ENCODE measurements around the gene ING3. TPM values are rescaled to one million over a fixed set of nuclear protein-coding genes. Genes with fewer than 3 reads are reported as not detected.

Gene ING3
- total and polyA plus RNA-seq, 2 donors (not counting 3 experiments of a cell fraction or from before 2014, with no cell fraction given): 8.7 to 19.6 TPM

DNA sequence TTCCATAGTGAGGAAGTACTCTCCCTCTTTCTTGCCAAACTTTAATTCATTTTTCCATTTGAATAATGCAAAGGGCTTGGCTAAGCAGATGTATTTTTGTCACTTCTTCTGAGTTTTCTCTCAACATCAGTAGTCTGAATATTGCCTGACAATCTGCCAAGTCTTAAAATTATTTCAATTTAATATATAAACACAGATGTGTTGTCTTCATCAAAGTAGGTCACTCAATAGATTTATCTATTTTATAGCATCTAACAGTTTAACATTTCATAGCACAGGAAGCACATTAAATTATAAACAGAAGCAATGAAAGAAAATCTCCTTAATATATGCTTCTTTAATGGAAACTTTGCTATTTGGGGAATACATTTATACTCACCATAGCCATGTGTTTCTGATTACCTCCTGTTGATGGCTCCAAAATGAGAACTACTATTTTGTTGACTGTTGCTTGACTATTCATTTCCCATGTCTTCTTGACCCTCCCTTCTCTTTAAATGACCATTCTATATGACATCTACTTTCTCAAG lies 42.5 kb downstream of the ING3 start:
- Histone ChIP-seq H3K9me3 (replicated peaks; ENCODE audit: control insufficient read depth, insufficient read depth, low read length) (no peaks in the 10 kb centered on the region), H3K9me1 (replicated peaks; ENCODE audit: control insufficient read depth, extremely low read depth, insufficient read depth, low read length) (no peaks in the 10 kb centered on the region), H4K20me1 (replicated peaks; ENCODE audit: control insufficient read depth, extremely low read depth, insufficient read depth, low read length) (no peaks in the 10 kb centered on the region), H3K79me2 (ENCODE audit: control insufficient read depth, insufficient read depth, low read length) (no peaks in the 10 kb centered on the region), H3K4me3 (replicated peaks in 1 of 3; ENCODE audit: insufficient read depth in 1 of 3, low read depth in 1 of 3, low read length in 3 of 3) (no peak overlapping the region), H3K27me3 (ENCODE audit: control insufficient read depth in 2 of 2, insufficient read depth in 2 of 2, low read length in 2 of 2) (peaks cover 2 to 9% of the 10 kb centered on the region in 2 experiments), H3K36me3 (ENCODE audit: control insufficient read depth in 2 of 2, extremely low read depth in 1 of 2, insufficient read depth in 2 of 2, low read length in 2 of 2) (no peaks in the 10 kb centered on the region), H3K4me1 (ENCODE audit: control insufficient read depth, extremely low read depth, insufficient read depth, low read length) (peaks cover 13% of the 10 kb centered on the region), H2AFZ (ENCODE audit: low read depth, low read length) (no peak overlapping the region), H3K4me2 (ENCODE audit: insufficient read depth, low read length) (no peak overlapping the region), H3K9ac (replicated peaks; ENCODE audit: extremely low read depth, insufficient read depth, low read length) (no peak overlapping the region), H3K27ac (ENCODE audit: insufficient read depth, low read depth, low read length) (no peak overlapping the region)
- ChIA-PET POLR2A (no interaction called here), CTCF (no interaction called here)
- intact Hi-C loops (cut with micrococcal nuclease) (no loop called here), dilution Hi-C loops (cut with MboI; ENCODE audit: extremely low pct_ligation_motif_present, low sequenced_read_pairs) (loop anchor here (25.0 kb wide), 1 partner anchor 94 kb away; no protein-coding TSS in a partner anchor)
- no TSS peak for BruUV-seq (replicated peaks)
- TF ChIP-seq POLR2AphosphoS5 (IDR thresholded peaks at IDR 0.05; ENCODE audit: insufficient read depth, low read depth, low read length): no peak
- TF ChIP-seq JUN (IDR thresholded peaks at IDR 0.05; ENCODE audit: borderline replicate concordance, insufficient read depth, insufficient read length, low read depth): no peak
- TF ChIP-seq GATA2 (IDR thresholded peaks at IDR 0.05; ENCODE audit: insufficient read depth, insufficient read length, low read depth, low read length): no peak
- no peak for TF ChIP-seq POLR2A (IDR thresholded peaks at IDR 0.05; ENCODE audit: low read depth, low read length)
- TF ChIP-seq EZH2 (IDR thresholded peaks at IDR 0.05; ENCODE audit: borderline replicate concordance, low read depth, low read length, severe bottlenecking): no peak
- no peak for TF ChIP-seq MYC (IDR thresholded peaks at IDR 0.05; ENCODE audit: low read depth, low read length)
- TF ChIP-seq, protein P1, sequence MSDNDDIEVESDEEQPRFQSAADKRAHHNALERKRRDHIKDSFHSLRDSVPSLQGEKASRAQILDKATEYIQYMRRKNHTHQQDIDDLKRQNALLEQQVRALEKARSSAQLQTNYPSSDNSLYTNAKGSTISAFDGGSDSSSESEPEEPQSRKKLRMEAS (IDR thresholded peaks at IDR 0.05; ENCODE audit: insufficient read depth, insufficient read length): no peak
- TF ChIP-seq, protein P2, sequence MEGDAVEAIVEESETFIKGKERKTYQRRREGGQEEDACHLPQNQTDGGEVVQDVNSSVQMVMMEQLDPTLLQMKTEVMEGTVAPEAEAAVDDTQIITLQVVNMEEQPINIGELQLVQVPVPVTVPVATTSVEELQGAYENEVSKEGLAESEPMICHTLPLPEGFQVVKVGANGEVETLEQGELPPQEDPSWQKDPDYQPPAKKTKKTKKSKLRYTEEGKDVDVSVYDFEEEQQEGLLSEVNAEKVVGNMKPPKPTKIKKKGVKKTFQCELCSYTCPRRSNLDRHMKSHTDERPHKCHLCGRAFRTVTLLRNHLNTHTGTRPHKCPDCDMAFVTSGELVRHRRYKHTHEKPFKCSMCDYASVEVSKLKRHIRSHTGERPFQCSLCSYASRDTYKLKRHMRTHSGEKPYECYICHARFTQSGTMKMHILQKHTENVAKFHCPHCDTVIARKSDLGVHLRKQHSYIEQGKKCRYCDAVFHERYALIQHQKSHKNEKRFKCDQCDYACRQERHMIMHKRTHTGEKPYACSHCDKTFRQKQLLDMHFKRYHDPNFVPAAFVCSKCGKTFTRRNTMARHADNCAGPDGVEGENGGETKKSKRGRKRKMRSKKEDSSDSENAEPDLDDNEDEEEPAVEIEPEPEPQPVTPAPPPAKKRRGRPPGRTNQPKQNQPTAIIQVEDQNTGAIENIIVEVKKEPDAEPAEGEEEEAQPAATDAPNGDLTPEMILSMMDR (IDR thresholded peaks at IDR 0.05; ENCODE audit: extremely low read depth in 1 of 2, insufficient read depth in 1 of 2, low read depth in 1 of 2, low read length in 2 of 2): no peak
- no peak for TF ChIP-seq FOS (IDR thresholded peaks at IDR 0.05; ENCODE audit: borderline replicate concordance, insufficient read depth, low read length)
- FAIRE-seq (no peak), DNase-seq (ENCODE audit: low read depth, low spot score) (no peak)
